ENCODE measurements around the gene ASPA.

Gene ASPA

GRCh38 chr17:3527896-3528295 lies 52.1 kb downstream of the ASPA start:
- H4K20me1 ChIP-seq (ENCODE audit: insufficient read depth, low read length) = no peaks in the 10 kb centered on the region
- H3K4me2 ChIP-seq (ENCODE audit: low read depth, low read length) = no peak overlapping the region
- DNase-seq = no peak
- no peak for TF ChIP-seq CTCF (IDR thresholded peaks at IDR 0.05; ENCODE audit: low read length)
- TF ChIP-seq EZH2phosphoT487 (IDR thresholded peaks at IDR 0.05; ENCODE audit: low read length) = no peak
- no peak for TF ChIP-seq EZH2 (optimal IDR thresholded peaks at IDR 0.05; ENCODE audit: low read depth, low read length)
- H3K9me3 ChIP-seq (replicated peaks; ENCODE audit: insufficient read depth, low read length) = no peaks in the 10 kb centered on the region
- H3K9me2 ChIP-seq (replicated peaks; ENCODE audit: insufficient read depth, low read length) = no peaks in the 10 kb centered on the region
- no peaks in the 10 kb centered on the region for H3K79me2 ChIP-seq (ENCODE audit: low read length)
- no peak overlapping the region for H3K27ac ChIP-seq (ENCODE audit: low read length)
- H3K4me1 ChIP-seq (ENCODE audit: low read length) = no peaks in the 10 kb centered on the region
- no peak overlapping the region for H2AFZ ChIP-seq (ENCODE audit: low read length)
- H3K27me3 ChIP-seq (replicated peaks; ENCODE audit: insufficient read depth, low read length) = no peaks in the 10 kb centered on the region
- H3K36me3 ChIP-seq (replicated peaks; ENCODE audit: insufficient read depth, low read length) = peaks cover 5% of the 10 kb centered on the region; the same call in 1 of the 2 replicates
- H3K4me3 ChIP-seq (ENCODE audit: low read length) = no peak overlapping the region
- no peak overlapping the region for H3K9ac ChIP-seq (ENCODE audit: low read length)
- H3F3A ChIP-seq (ENCODE audit: insufficient read depth, low read length) = no peaks in the 10 kb centered on the region

- Histone ChIP-seq H4K20me1 (ENCODE audit: insufficient read depth, low read length) (no peaks in the 10 kb centered on the region), H2AFZ (ENCODE audit: low read length) (no peak overlapping the region), H3K27ac (ENCODE audit: low read length) (no peak overlapping the region), H3K4me3 (ENCODE audit: low read length) (no peak overlapping the region), H3K27me3 (replicated peaks; ENCODE audit: insufficient read depth, low read length) (no peaks in the 10 kb centered on the region), H3K4me1 (ENCODE audit: low read length) (no peaks in the 10 kb centered on the region), H3K4me2 (ENCODE audit: low read depth, low read length) (no peak overlapping the region), H3K9me3 (replicated peaks; ENCODE audit: insufficient read depth, low read length) (no peaks in the 10 kb centered on the region), H3K36me3 (replicated peaks; ENCODE audit: insufficient read depth, low read length) (peaks cover 5% of the 10 kb centered on the region; the same call in 1 of the 2 replicates), H3K9me2 (replicated peaks; ENCODE audit: insufficient read depth, low read length) (no peaks in the 10 kb centered on the region), H3F3A (ENCODE audit: insufficient read depth, low read length) (no peaks in the 10 kb centered on the region), H3K79me2 (ENCODE audit: low read length) (no peaks in the 10 kb centered on the region), H3K9ac (ENCODE audit: low read length) (no peak overlapping the region)
- DNase-seq = no peak
- TF ChIP-seq EZH2 (optimal IDR thresholded peaks at IDR 0.05; ENCODE audit: low read depth, low read length) (no peak), CTCF (IDR thresholded peaks at IDR 0.05; ENCODE audit: low read length) (no peak), EZH2phosphoT487 (IDR thresholded peaks at IDR 0.05; ENCODE audit: low read length) (no peak)
These were observed 52.6 kb downstream of the ASPA start for GRCh38 chr17:3528403-3528851.

- H3K27ac ChIP-seq (ENCODE audit: low read length) = no peak overlapping the region
- H2AFZ ChIP-seq (ENCODE audit: low read length) = no peak overlapping the region
- no peak overlapping the region for H3K4me3 ChIP-seq (ENCODE audit: low read length)
- H3K79me2 ChIP-seq (ENCODE audit: low read length) = no peaks in the 10 kb centered on the region
- peaks cover 5% of the 10 kb centered on the region; the same call in 1 of the 2 replicates for H3K36me3 ChIP-seq (replicated peaks; ENCODE audit: insufficient read depth, low read length)
- H3K9me2 ChIP-seq (replicated peaks; ENCODE audit: insufficient read depth, low read length) = no peaks in the 10 kb centered on the region
- no peaks in the 10 kb centered on the region for H3F3A ChIP-seq (ENCODE audit: insufficient read depth, low read length)
- H3K4me2 ChIP-seq (ENCODE audit: low read depth, low read length) = no peak overlapping the region
- no peaks in the 10 kb centered on the region for H3K9me3 ChIP-seq (replicated peaks; ENCODE audit: insufficient read depth, low read length)
- DNase-seq = no peak
- no peaks in the 10 kb centered on the region for H3K4me1 ChIP-seq (ENCODE audit: low read length)
- H3K9ac ChIP-seq (ENCODE audit: low read length) = no peak overlapping the region
- TF ChIP-seq CTCF (IDR thresholded peaks at IDR 0.05; ENCODE audit: low read length) (no peak), EZH2 (optimal IDR thresholded peaks at IDR 0.05; ENCODE audit: low read depth, low read length) (no peak), EZH2phosphoT487 (IDR thresholded peaks at IDR 0.05; ENCODE audit: low read length) (no peak)
- no peaks in the 10 kb centered on the region for H3K27me3 ChIP-seq (replicated peaks; ENCODE audit: insufficient read depth, low read length)
- no peaks in the 10 kb centered on the region for H4K20me1 ChIP-seq (ENCODE audit: insufficient read depth, low read length)
These were observed 53.2 kb downstream of the ASPA start for GRCh38 chr17:3528880-3529511.
